Spleen (tissue), 7 donors: Measurements from ENCODE around the gene FADS1.

ENCODE experiments used
- CTCF ChIP-seq, 11 experiments: fragments of 200-600 bp in 7 of 11; fragments of 450-650 bp in 4 of 11; sonication (generic) in 4 of 11; IDR thresholded peaks in 8 of 11; conservative IDR thresholded peaks in 3 of 11; 1 replicate in 7 of 11; 2 replicates in 4 of 11; pipeline versions ENCODE4 v1.4.0 to v1.8.0; 2016 to 2021; ENCODE audit warnings: antibody characterized with exemption in 11 of 11, inconsistent platforms in 4 of 11, mild to moderate bottlenecking in 1 of 11
- POLR2A ChIP-seq, 3 donors: fragments of 450-650 bp; IDR thresholded peaks; one replicate each; pipeline ENCODE4 v1.5.1; 2017; ENCODE audit warnings: antibody characterized with exemption in 3 of 3, mild to moderate bottlenecking in 1 of 3
- POLR2AphosphoS5 ChIP-seq, 3 donors: sonication (generic); formaldehyde crosslinking; IDR thresholded peaks; one replicate each; pipeline ENCODE4 v1.5.1; 2017; ENCODE audit warnings: antibody characterized with exemption in 3 of 3
- donor health status: DM: no; HTN: no; CAD: no; lungs with moderate emphysema.
- donor health status: DM: no; HTN: no; CAD: no.
- donor health status: DM: no; HTN: no; CAD: no.

GRCh38 chr11:61862714-61863547, 46.1 kb upstream of the FADS1 start:
- TF ChIP-seq CTCF (IDR thresholded peaks at IDR 0.05 in 8 of 11, conservative IDR thresholded peaks at IDR 0.05 in 3 of 11) (no peak), POLR2A (IDR thresholded peaks at IDR 0.05) (no peak), POLR2AphosphoS5 (IDR thresholded peaks at IDR 0.05) (no peak)
